Vagina (tissue), 2 donors: ENCODE measurements around the gene CDKN1B. TPM values are rescaled to one million over a fixed set of nuclear protein-coding genes. Genes with fewer than 3 reads are reported as not detected.

Source experiments
- DNase-seq, 2 donors: peaks; one replicate each; pipeline ENCODE4 v3.0.0-alpha.2; 2017; ENCODE audit errors: extremely low spot score in 2 of 2
- H3K27ac ChIP-seq: fragments of 200-600 bp; sonication (generic); one replicate; pipeline ENCODE4 v1.5.1; 2019
- H3K27me3 ChIP-seq: fragments of 200-600 bp; sonication (generic); one replicate; pipeline ENCODE4 v1.5.1; 2019
- H3K36me3 ChIP-seq, 2 donors: fragments of 200-600 bp; sonication (generic); one replicate each; pipeline ENCODE4 v1.5.1; 2017 to 2019
- H3K4me1 ChIP-seq: fragments of 200-600 bp; sonication (generic); one replicate; pipeline ENCODE4 v1.5.1; 2019
- H3K4me3 ChIP-seq, 2 donors: fragments of 200-600 bp; sonication (generic); 1 replicate in 1 of 2; 2 replicates in 1 of 2; pipeline ENCODE4 v1.5.1; 2016 to 2019
- H3K9me3 ChIP-seq: fragments of 200-600 bp; sonication (generic); one replicate; pipeline ENCODE4 v1.5.1; 2019
- POLR2A ChIP-seq, 2 donors: fragments of 450-650 bp; IDR thresholded peaks; one replicate each; pipeline ENCODE4 v1.6.1; 2017; ENCODE audit warnings: antibody characterized with exemption in 2 of 2, mild to moderate bottlenecking in 2 of 2, moderate library complexity in 2 of 2
- POLR2AphosphoS5 ChIP-seq, 2 donors: sonication (generic); formaldehyde crosslinking; IDR thresholded peaks; one replicate each; pipeline ENCODE4 v1.9.0; 2017; ENCODE audit warnings: antibody characterized with exemption in 2 of 2, mild to moderate bottlenecking in 2 of 2, low read depth in 1 of 2; ENCODE audit not compliant: insufficient read depth in 1 of 2
- intact Hi-C: fragments of 100-400 bp; cut with DNase I; formaldehyde crosslinking; loops from one replicate; pipeline ENCODE4 v1.15.1; 2023
- total RNA-seq: library from RNA; depleted of rRNA; stranded (reverse); fragments of >200 nt; gene quantifications from one replicate; pipeline ENCODE4 v1.2.3, GENCODE V29; 2016
- TF ChIP-seq, protein P1 (sequence below), 3 experiments: fragments of 450-650 bp in 2 of 3; fragments of 200-600 bp in 1 of 3; sonication (generic) in 1 of 3; IDR thresholded peaks; one replicate each; pipeline ENCODE4 v1.5.1; 2017 to 2019; ENCODE audit warnings: antibody characterized with exemption in 3 of 3, mild to moderate bottlenecking in 2 of 3, moderate library complexity in 2 of 3

Gene CDKN1B
- total RNA-seq, 1 donor from 2014 or later: 52.5 TPM

DNA sequence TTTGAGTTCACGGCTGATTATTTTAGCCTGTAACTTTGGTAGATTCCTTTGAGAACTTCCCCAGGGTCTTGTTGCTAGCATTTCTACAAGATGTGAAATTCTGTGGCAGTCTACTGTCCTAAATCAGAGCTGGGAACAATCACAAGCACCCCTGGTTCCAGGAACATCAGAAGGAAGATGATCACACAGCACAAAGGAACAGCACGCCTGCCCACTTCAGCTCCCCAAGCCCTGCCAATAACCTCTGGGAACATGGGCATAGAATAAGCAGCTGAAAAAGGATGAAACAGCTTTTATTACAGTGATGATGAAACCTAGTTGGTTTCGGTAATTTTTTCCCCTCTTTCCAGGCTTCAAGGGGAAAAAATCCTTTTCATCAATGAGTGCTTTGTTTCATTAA lies 33.4 kb upstream of the CDKN1B start:
- Histone ChIP-seq H3K36me3 (no peaks in the 10 kb centered on the region), H3K27me3 (no peaks in the 10 kb centered on the region), H3K4me1 (no peaks in the 10 kb centered on the region), H3K9me3 (no peaks in the 10 kb centered on the region), H3K27ac (no peak overlapping the region), H3K4me3 (no peak overlapping the region)
- intact Hi-C loops: no loop called here
- no peak for DNase-seq
- TF ChIP-seq POLR2A (IDR thresholded peaks at IDR 0.05): no peak
- TF ChIP-seq POLR2AphosphoS5 (IDR thresholded peaks at IDR 0.05; ENCODE audit: insufficient read depth in 1 of 2, low read depth in 1 of 2): no peak
- TF ChIP-seq, protein P1, sequence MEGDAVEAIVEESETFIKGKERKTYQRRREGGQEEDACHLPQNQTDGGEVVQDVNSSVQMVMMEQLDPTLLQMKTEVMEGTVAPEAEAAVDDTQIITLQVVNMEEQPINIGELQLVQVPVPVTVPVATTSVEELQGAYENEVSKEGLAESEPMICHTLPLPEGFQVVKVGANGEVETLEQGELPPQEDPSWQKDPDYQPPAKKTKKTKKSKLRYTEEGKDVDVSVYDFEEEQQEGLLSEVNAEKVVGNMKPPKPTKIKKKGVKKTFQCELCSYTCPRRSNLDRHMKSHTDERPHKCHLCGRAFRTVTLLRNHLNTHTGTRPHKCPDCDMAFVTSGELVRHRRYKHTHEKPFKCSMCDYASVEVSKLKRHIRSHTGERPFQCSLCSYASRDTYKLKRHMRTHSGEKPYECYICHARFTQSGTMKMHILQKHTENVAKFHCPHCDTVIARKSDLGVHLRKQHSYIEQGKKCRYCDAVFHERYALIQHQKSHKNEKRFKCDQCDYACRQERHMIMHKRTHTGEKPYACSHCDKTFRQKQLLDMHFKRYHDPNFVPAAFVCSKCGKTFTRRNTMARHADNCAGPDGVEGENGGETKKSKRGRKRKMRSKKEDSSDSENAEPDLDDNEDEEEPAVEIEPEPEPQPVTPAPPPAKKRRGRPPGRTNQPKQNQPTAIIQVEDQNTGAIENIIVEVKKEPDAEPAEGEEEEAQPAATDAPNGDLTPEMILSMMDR (IDR thresholded peaks at IDR 0.05): no peak

DNA sequence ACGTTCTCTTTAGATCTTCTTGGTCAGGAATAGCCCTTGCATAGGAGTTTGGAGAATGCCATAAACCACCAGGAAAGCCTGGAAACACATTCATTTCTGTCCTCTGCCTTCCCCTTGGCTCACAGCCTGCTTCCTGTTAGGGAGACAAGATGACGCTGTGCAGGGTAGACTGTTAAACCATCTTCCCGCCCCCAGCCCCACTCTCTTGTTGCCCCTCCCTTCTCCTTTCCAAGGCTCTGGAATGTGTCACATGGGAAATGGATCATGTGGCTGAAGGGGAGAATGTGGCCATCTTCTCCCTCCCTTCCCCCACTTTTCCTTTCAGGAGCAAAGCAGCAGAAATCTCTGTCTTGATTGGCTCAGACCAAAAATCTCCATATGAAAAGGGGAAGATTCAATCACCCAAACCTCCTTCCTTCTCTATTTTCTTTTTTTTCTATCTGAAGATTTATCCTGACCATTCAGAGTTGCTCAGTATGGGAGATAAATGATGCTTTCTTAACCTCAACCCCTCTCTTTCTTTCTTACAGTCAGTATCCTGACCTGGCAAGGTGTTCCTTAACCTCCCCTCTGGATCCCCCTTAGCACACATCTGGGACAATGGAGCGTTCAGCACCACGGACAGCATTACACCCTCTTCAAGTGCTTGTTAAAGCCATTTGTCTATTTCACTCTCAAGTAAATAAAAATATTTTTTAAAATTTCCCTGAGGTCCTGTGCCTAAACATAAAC lies 32.6 kb upstream of the CDKN1B start:
- H3K4me1 ChIP-seq: no peaks in the 10 kb centered on the region
- no peaks in the 10 kb centered on the region for H3K9me3 ChIP-seq
- no peaks in the 10 kb centered on the region for H3K36me3 ChIP-seq
- H3K27me3 ChIP-seq: no peaks in the 10 kb centered on the region
- no peak overlapping the region for H3K27ac ChIP-seq
- no peak for TF ChIP-seq POLR2AphosphoS5 (IDR thresholded peaks at IDR 0.05; ENCODE audit: insufficient read depth in 1 of 2, low read depth in 1 of 2)
- no peak for TF ChIP-seq POLR2A (IDR thresholded peaks at IDR 0.05)
- TF ChIP-seq, protein P1 (IDR thresholded peaks at IDR 0.05): no peak
- intact Hi-C loops: no loop called here
- no peak overlapping the region for H3K4me3 ChIP-seq
- no peak for DNase-seq

DNA sequence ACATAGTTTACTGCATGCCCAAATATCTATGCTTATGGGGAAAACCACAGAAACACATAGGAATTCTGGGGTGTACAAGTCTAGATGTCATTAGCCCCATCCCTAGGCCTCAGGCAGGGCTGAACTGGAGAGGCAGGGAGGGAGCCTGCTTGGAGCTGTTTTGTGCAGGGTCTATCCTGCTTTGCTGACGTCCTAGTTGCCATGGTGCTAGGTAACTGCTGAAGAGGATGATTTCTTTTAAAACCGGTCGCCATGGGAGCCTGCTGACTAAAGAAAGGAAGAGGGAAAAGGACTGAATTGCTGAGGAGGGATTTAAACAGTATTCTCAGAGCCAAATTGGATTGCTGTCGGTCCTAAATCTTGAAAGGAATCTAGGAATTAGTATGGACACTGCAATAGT lies 31.9 kb upstream of the CDKN1B start:
- intact Hi-C loops: no loop called here
- Histone ChIP-seq H3K27me3 (no peaks in the 10 kb centered on the region), H3K27ac (no peak overlapping the region), H3K4me1 (no peaks in the 10 kb centered on the region), H3K36me3 (no peaks in the 10 kb centered on the region), H3K9me3 (no peaks in the 10 kb centered on the region), H3K4me3 (no peak overlapping the region)
- no peak for TF ChIP-seq POLR2A (IDR thresholded peaks at IDR 0.05)
- TF ChIP-seq, protein P1 (IDR thresholded peaks at IDR 0.05): no peak
- no peak for TF ChIP-seq POLR2AphosphoS5 (IDR thresholded peaks at IDR 0.05; ENCODE audit: insufficient read depth in 1 of 2, low read depth in 1 of 2)
- DNase-seq: no peak

DNA sequence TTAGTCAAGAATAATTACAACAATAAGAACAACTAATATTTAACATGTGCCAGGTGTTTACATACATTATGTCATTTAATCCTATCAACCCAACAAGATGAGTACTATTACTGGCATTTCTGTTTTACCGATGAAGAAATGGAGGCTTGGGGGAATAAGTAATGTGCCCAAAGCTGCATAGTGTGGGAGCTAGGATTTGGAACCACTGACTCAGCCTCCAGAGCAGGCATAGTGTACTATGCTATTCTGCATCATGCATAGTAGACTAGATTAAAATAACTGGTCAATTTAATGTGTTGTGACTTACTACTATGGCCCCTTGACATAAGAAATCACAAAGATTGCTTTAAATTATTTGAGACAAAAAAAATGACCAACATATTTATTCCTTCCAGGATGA lies 30.7 kb upstream of the CDKN1B start:
- DNase-seq: no peak
- Histone ChIP-seq H3K27ac (no peak overlapping the region), H3K9me3 (no peaks in the 10 kb centered on the region), H3K4me1 (no peaks in the 10 kb centered on the region), H3K27me3 (no peaks in the 10 kb centered on the region), H3K4me3 (no peak overlapping the region), H3K36me3 (no peaks in the 10 kb centered on the region)
- TF ChIP-seq POLR2A (IDR thresholded peaks at IDR 0.05): no peak
- TF ChIP-seq, protein P1 (IDR thresholded peaks at IDR 0.05): no peak
- no peak for TF ChIP-seq POLR2AphosphoS5 (IDR thresholded peaks at IDR 0.05; ENCODE audit: insufficient read depth in 1 of 2, low read depth in 1 of 2)
- intact Hi-C loops: no loop called here

DNA sequence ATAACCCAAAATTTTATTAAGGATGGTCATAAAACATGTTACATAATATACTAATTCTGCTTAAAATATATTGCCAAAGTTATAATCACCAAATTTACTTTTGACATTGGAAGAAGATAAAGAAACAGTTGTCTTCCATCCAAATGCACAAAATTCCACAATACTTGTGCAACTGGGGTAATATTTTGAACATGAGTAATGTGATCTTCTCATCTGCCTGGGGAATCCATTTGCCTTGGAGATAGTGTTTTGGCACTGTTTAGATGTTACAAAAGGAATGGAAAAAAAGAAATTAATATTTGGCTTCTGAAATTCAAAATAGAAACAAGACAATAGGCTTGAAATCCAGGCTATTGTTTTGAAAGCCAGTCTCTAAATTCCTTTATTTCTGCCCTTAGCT lies 30.2 kb upstream of the CDKN1B start:
- Histone ChIP-seq H3K36me3 (no peaks in the 10 kb centered on the region), H3K9me3 (no peaks in the 10 kb centered on the region), H3K27me3 (no peaks in the 10 kb centered on the region), H3K27ac (no peak overlapping the region), H3K4me1 (no peaks in the 10 kb centered on the region), H3K4me3 (no peak overlapping the region)
- TF ChIP-seq, protein P1 (IDR thresholded peaks at IDR 0.05): no peak
- TF ChIP-seq POLR2A (IDR thresholded peaks at IDR 0.05) (no peak), POLR2AphosphoS5 (IDR thresholded peaks at IDR 0.05; ENCODE audit: insufficient read depth in 1 of 2, low read depth in 1 of 2) (no peak)
- DNase-seq: no peak
- intact Hi-C loops: no loop called here
